K562 (cell line): ENCODE data around the gene MED20. TPM values are rescaled to one million over a fixed set of nuclear protein-coding genes. Genes with fewer than 3 reads are reported as not detected.

ENCODE experiments used
- ATF7 ChIP-seq: fragments of 450-650 bp; IDR thresholded peaks from 2 replicates; pipeline ENCODE4 v1.7.1; 2014; ENCODE audit warnings: mild to moderate bottlenecking, moderate library complexity
- BRD4 ChIP-seq: fragments of 200-600 bp; sonication (generic); IDR thresholded peaks from 2 replicates; pipeline ENCODE4 v1.6.1; 2017; ENCODE audit warnings: inconsistent platforms
- CBFA2T3 ChIP-seq: fragments of 450-650 bp; IDR thresholded peaks from 2 replicates; pipeline ENCODE4 v1.6.1; 2017
- COPS2 ChIP-seq: fragments of 450-650 bp; conservative IDR thresholded peaks from 2 replicates; pipeline ENCODE4 v1.6.1; 2016; ENCODE audit warnings: mild to moderate bottlenecking, moderate library complexity
- DNMT1 ChIP-seq: fragments of 450-650 bp; IDR thresholded peaks from 2 replicates; pipeline ENCODE4 v1.6.1; 2016; ENCODE audit warnings: antibody characterized with exemption, mild to moderate bottlenecking
- E2F3 ChIP-seq: fragments of 250-450 bp; sonication (Bioruptor Pico); IDR thresholded peaks from 2 replicates; pipeline ENCODE4 v1.4.0; 2020; ENCODE audit warnings: mild to moderate bottlenecking
- EGR1 ChIP-seq: fragments of 450-650 bp; conservative IDR thresholded peaks from 2 replicates; pipeline ENCODE4 v1.6.1; 2017; ENCODE audit warnings: mild to moderate bottlenecking
- FIP1L1 ChIP-seq: fragments of 200-400 bp; formaldehyde crosslinking; IDR thresholded peaks from 2 replicates; pipeline ENCODE4 v1.6.1; 2018; ENCODE audit warnings: mild to moderate bottlenecking, low read depth, low read length; ENCODE audit not compliant: poor library complexity, severe bottlenecking
- FOXJ3 ChIP-seq: sonication (generic); formaldehyde crosslinking; IDR thresholded peaks from 2 replicates; pipeline ENCODE4 v1.4.0; 2020; ENCODE audit warnings: mild to moderate bottlenecking, missing genetic modification reagents
- FOXK1 ChIP-seq: sonication (generic); formaldehyde crosslinking; IDR thresholded peaks from 2 replicates; pipeline ENCODE4 v1.8.0; 2022; ENCODE audit warnings: missing genetic modification reagents, mild to moderate bottlenecking, borderline replicate concordance
- LCOR ChIP-seq: sonication (generic); formaldehyde crosslinking; IDR thresholded peaks from 2 replicates; pipeline ENCODE4 v1.8.0; 2022; ENCODE audit warnings: mild to moderate bottlenecking, missing genetic modification reagents
- NELFE ChIP-seq: IDR thresholded peaks from 2 replicates; pipeline ENCODE4 v1.6.1; 2011; ENCODE audit warnings: mild to moderate bottlenecking; ENCODE audit not compliant: insufficient read depth, insufficient read length
- TGIF2 ChIP-seq: sonication (generic); formaldehyde crosslinking; IDR thresholded peaks from 2 replicates; pipeline ENCODE4 v1.8.1; 2022; ENCODE audit warnings: mild to moderate bottlenecking, missing genetic modification reagents, moderate library complexity
- ZBTB7A ChIP-seq: IDR thresholded peaks from 2 replicates; pipeline ENCODE4 v1.6.1; 2011; ENCODE audit warnings: low read depth, mild to moderate bottlenecking, low read length, moderate library complexity, borderline replicate concordance; ENCODE audit not compliant: control insufficient read depth
- ZNF121 ChIP-seq: sonication (generic); formaldehyde crosslinking; conservative IDR thresholded peaks from 2 replicates; pipeline ENCODE4 v1.8.0; 2022; ENCODE audit warnings: missing genetic modification reagents
- ZNF146 ChIP-seq: IDR thresholded peaks from one replicate; pipeline ENCODE4 v1.6.1; 2018; ENCODE audit warnings: missing compliant biosample characterization; ENCODE audit not compliant: unreplicated experiment
- ZNF165 ChIP-seq: fragments of 250-450 bp; sonication (Bioruptor Pico); IDR thresholded peaks from 2 replicates; pipeline ENCODE4 v1.4.0; 2020; ENCODE audit warnings: borderline replicate concordance
- polyA plus RNA-seq, 8 experiments: library from polyadenylated mRNA; depleted of rRNA in 4 of 8; stranded (reverse) in 5 of 8; unstranded in 3 of 8; fragments of >200 nt; fragmentation: Nextera tagmentation in 2 of 8; fragmentation: Illumina TruSeq in 1 of 8; extraction: Ambion mirVana in 2 of 8; extraction: Trizol in 1 of 8; gene quantifications; 2 replicates each; pipeline versions ENCODE4 v1.2.1 to v1.2.3, GENCODE V29; 2011 to 2014; ENCODE audit warnings: inconsistent platforms in 1 of 8, missing spikeins in 1 of 8
- total RNA-seq, 7 experiments: library from RNA; depleted of rRNA in 6 of 7; stranded (reverse); fragments of >200 nt in 6 of 7; fragmentation: Illumina TruSeq in 2 of 7; extraction: Trizol in 2 of 7; gene quantifications; 2 replicates each; pipeline versions ENCODE4 v1.2.1 to v1.2.3, GENCODE V29; 2011 to 2021; ENCODE audit warnings: low replicate concordance in 1 of 7
- TF ChIP-seq, protein P1 (sequence below): sonication (generic); formaldehyde crosslinking; IDR thresholded peaks from 2 replicates; pipeline ENCODE4 v1.8.1; 2023; ENCODE audit warnings: missing genetic modification reagents, mild to moderate bottlenecking, borderline replicate concordance
- TF ChIP-seq, protein P2 (sequence below): fragments of 250-450 bp; sonication (Bioruptor Pico); IDR thresholded peaks from 2 replicates; pipeline ENCODE4 v1.5.0; 2021; ENCODE audit warnings: mild to moderate bottlenecking, borderline replicate concordance
- TF ChIP-seq, protein P3 (sequence below): fragments of 450-650 bp; conservative IDR thresholded peaks from 2 replicates; pipeline ENCODE4 v1.6.1; 2016; ENCODE audit warnings: missing genetic modification characterization, low read depth, mild to moderate bottlenecking, control low read depth, missing compliant biosample characterization

MED20 gene
- total and polyA plus RNA-seq, 9 of the 15 experiments (the other 6 are each of a cell fraction or from before 2014, with no cell fraction given): 27.3 to 80.9 (median 46.0) TPM

DNA sequence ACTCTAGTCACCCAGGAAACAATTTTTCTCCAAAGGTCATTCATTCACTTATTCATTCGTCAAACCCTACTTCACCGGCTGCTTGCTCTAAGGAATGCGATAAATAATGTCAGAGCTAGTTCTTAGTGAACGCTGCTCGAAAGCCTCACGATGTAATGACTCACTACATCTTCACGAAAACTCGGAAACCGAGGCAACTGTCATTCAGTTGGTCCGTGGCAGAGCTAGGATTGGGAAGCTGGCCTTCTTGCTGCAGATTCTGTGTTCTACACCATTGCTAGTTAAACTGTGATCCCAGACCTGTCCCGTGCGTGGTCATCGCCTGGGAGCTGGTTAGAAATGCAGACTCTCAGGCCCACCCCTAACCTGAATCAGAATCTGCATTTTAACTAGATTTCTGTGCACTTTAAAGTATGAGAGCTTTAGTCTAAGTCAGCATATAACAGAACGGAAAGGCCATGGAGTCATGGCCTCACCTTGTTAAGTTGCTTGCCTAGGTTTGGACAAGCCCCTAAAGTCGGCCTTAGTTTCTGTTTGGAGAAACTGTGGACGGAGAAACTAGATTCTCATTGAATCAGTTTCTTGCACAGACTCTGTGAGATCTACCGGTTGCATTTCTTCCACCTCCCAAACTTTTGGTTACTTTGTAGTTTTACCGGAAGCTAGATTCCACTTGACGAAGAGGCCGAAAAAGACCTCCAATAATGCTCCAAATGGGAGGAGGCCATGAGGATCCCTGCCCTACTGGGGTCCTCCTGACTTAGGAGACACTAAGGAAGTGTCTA, 21.3 kb upstream of the MED20 start (continued):
- TF ChIP-seq, protein P1, sequence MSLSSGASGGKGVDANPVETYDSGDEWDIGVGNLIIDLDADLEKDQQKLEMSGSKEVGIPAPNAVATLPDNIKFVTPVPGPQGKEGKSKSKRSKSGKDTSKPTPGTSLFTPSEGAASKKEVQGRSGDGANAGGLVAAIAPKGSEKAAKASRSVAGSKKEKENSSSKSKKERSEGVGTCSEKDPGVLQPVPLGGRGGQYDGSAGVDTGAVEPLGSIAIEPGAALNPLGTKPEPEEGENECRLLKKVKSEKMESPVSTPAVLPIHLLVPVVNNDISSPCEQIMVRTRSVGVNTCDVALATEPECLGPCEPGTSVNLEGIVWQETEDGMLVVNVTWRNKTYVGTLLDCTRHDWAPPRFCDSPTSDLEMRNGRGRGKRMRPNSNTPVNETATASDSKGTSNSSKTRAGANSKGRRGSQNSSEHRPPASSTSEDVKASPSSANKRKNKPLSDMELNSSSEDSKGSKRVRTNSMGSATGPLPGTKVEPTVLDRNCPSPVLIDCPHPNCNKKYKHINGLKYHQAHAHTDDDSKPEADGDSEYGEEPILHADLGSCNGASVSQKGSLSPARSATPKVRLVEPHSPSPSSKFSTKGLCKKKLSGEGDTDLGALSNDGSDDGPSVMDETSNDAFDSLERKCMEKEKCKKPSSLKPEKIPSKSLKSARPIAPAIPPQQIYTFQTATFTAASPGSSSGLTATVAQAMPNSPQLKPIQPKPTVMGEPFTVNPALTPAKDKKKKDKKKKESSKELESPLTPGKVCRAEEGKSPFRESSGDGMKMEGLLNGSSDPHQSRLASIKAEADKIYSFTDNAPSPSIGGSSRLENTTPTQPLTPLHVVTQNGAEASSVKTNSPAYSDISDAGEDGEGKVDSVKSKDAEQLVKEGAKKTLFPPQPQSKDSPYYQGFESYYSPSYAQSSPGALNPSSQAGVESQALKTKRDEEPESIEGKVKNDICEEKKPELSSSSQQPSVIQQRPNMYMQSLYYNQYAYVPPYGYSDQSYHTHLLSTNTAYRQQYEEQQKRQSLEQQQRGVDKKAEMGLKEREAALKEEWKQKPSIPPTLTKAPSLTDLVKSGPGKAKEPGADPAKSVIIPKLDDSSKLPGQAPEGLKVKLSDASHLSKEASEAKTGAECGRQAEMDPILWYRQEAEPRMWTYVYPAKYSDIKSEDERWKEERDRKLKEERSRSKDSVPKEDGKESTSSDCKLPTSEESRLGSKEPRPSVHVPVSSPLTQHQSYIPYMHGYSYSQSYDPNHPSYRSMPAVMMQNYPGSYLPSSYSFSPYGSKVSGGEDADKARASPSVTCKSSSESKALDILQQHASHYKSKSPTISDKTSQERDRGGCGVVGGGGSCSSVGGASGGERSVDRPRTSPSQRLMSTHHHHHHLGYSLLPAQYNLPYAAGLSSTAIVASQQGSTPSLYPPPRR (CRISPR knock-in tag): no peak
- no peak for TF ChIP-seq CBFA2T3
- TF ChIP-seq, protein P2, sequence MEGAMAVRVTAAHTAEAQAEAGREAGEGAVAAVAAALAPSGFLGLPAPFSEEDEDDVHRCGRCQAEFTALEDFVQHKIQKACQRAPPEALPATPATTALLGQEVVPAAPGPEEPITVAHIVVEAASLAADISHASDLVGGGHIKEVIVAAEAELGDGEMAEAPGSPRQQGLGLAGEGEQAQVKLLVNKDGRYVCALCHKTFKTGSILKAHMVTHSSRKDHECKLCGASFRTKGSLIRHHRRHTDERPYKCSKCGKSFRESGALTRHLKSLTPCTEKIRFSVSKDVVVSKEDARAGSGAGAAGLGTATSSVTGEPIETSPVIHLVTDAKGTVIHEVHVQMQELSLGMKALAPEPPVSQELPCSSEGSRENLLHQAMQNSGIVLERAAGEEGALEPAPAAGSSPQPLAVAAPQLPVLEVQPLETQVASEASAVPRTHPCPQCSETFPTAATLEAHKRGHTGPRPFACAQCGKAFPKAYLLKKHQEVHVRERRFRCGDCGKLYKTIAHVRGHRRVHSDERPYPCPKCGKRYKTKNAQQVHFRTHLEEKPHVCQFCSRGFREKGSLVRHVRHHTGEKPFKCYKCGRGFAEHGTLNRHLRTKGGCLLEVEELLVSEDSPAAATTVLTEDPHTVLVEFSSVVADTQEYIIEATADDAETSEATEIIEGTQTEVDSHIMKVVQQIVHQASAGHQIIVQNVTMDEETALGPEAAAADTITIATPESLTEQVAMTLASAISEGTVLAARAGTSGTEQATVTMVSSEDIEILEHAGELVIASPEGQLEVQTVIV: no peak
- TF ChIP-seq, protein P3, sequence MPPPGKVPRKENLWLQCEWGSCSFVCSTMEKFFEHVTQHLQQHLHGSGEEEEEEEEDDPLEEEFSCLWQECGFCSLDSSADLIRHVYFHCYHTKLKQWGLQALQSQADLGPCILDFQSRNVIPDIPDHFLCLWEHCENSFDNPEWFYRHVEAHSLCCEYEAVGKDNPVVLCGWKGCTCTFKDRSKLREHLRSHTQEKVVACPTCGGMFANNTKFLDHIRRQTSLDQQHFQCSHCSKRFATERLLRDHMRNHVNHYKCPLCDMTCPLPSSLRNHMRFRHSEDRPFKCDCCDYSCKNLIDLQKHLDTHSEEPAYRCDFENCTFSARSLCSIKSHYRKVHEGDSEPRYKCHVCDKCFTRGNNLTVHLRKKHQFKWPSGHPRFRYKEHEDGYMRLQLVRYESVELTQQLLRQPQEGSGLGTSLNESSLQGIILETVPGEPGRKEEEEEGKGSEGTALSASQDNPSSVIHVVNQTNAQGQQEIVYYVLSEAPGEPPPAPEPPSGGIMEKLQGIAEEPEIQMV: no peak
- TF ChIP-seq DNMT1: no peak
- TF ChIP-seq EGR1: 0 out of 2 replicates have a peak, but pooled peaks have one; percentile 23
- TF ChIP-seq ZNF121 (CRISPR knock-in tag): no peak
- TF ChIP-seq BRD4: no peak
- TF ChIP-seq ATF7: no peak
- TF ChIP-seq E2F3 (CRISPR knock-in tag): no peak
- 0 out of 2 replicates have a peak, but pooled peaks have one; percentile 84 for TF ChIP-seq ZNF165 (CRISPR knock-in tag)
- no peak for TF ChIP-seq FOXJ3 (CRISPR knock-in tag)
- no peak for TF ChIP-seq ZNF146 (CRISPR knock-in tag)
- 0 out of 2 replicates have a peak, but pooled peaks have one; percentile 17 for TF ChIP-seq LCOR
- TF ChIP-seq TGIF2: no peak
- TF ChIP-seq ZBTB7A: no peak
- no peak for TF ChIP-seq COPS2
- TF ChIP-seq FIP1L1: no peak
- TF ChIP-seq NELFE: no peak
- TF ChIP-seq FOXK1 (CRISPR knock-in tag): no peak
